H4 (cell line): ENCODE results near the gene CD81. TPM values are rescaled to one million over a fixed set of nuclear protein-coding genes. Genes with fewer than 3 reads are reported as not detected.
"Not testable (repeated sequence)": the region's sequence is repeated elsewhere in the genome, so short reads cannot be mapped to it uniquely, and the experiment has no call there.

Source experiments
- DNase-seq: peaks from one replicate; pipeline ENCODE4 v3.0.0-alpha.2; 2015; ENCODE audit warnings: low spot score
- total RNA-seq: library from RNA; depleted of rRNA; stranded (reverse); fragments of >200 nt; shearing (Covaris generic); gene quantifications from 2 replicates; pipeline ENCODE4 v1.2.3, GENCODE V29; 2014; rRNA removed

The CD81 gene, protein sequence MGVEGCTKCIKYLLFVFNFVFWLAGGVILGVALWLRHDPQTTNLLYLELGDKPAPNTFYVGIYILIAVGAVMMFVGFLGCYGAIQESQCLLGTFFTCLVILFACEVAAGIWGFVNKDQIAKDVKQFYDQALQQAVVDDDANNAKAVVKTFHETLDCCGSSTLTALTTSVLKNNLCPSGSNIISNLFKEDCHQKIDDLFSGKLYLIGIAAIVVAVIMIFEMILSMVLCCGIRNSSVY
- total RNA-seq, result 135 and 154 TPM in 2 replicates

DNA sequence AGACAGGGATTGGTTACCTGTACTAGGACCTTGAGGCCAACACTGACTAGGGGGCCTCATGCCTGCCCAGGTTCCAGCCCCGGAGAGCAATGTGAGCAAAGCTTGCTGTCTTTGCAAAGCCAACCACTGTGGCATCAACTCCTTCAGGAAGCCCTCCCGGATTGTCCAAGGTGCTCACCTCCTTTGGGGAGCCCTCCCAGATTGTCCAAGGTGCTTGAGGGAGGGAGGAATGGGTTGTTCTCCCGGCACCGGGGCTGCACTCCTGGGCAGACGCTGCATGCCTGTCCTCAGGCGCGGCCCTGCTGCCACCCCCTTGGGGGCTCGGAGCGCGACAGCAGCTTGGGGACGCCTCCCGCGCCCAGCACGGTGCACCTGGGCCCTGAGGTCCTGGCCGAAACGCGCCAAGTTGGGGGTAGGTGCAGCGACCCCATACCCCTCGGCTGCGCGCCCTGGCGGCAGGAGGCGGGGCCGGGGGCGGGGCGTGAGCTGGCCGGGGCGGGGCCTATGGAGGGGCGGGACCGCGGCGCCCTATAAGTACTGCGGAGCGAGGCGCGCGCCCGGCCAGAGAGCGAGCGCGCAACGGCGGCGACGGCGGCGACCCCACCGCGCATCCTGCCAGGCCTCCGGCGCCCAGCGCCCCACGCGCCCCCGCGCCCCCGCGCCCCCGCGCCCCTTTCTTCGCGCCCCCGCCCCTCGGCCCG lies at the start of gene CD81:
Gene CD81, plus strand, starts transcription at position 560 of the 701 bp plus-strand sequence. CDS start 240 bp downstream, outside the sequence.
- no peak for DNase-seq

DNA sequence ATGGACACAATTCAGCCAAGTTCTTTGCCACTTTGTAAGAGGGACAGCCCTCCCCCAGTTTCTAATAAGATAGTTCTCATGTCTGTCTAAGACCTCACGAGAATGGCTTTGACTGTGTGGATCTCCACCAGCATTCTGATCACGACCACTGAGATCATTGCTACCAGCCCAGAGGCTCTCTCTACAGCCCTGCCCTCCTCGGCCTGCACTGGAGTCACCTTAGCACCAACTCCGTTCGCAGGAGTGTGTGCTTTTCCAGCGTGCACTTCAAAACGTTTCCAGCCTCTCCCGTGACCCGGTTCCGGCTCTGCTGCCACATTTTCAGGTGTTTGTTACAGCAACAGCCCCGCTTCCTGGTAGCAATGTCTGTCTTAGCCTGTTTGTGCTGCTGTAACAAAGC lies 49.1 kb upstream of the CD81 start:
- DNase-seq, result no peak

DNA sequence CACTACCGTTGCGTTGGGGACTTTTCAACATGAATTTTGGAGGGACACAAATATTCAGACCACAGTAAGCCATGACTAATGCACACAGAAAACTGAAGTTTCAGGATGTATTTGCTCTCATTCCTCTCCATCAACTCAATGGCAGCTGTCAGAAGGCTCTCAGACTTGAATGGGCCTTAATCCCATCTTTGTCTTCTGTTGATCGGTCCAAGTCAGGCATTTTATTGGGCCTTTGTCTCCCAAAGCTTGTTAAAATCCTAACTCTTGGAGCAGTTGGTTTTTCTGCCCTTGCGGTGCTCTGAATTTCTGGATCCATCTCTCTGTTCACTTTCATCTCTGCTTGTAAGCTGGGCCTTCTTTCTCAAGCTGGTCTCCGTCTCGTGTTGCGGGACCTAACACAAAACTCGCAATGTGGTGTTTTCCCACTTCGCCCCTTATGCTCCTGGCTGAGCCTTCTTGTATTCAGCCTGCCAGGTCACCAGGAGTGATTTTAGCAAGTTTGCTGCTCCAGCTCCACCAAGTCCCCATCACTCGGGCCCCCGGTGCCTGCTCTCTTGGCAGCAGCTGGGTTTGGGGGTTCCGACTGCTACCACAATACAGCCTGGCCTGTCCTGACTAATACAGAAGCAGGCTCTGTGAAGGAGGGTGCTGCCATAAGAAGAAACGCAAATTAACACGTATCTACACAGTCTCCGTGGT lies 48.3 kb upstream of the CD81 start:
- no peak for DNase-seq

DNA sequence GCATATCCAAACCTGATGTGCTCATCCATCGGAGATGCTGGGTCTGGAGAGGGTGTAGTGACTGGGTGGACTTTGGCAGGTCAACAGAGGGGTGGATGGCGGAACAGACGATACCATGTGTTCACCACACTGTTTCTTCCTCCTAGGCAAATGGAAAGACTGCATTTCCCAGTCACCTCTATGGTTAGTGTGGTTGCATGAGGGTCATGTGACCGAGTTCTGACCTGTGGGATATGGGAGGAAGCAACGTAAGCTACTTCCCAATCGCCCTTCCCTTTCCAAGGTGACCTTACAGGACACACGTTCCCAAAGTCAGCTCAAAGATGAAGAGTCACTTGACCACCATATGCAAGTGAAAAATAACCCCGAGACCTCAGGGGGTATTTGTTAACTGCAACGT lies 47.6 kb upstream of the CD81 start:
- DNase-seq, result no peak

DNA sequence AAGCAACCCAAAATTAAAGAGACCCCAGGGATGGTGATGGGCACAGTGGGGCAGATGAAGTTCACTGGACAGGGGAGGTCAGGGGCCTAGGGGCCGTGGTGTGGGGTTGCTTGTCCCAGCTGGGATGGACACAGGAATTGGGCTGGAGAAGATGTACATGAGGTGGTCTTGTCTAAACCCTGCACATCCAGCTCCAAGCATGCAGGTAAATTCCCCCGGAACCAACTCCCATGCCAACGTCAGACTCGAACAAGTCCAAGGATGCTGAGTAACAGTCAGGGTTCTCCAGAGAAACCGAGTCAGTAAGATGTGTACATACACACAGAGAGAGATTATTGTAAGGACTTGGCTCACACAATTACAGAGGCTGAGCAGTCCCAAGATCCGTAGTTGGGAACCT lies 46.4 kb upstream of the CD81 start:
- DNase-seq, result no peak

DNA sequence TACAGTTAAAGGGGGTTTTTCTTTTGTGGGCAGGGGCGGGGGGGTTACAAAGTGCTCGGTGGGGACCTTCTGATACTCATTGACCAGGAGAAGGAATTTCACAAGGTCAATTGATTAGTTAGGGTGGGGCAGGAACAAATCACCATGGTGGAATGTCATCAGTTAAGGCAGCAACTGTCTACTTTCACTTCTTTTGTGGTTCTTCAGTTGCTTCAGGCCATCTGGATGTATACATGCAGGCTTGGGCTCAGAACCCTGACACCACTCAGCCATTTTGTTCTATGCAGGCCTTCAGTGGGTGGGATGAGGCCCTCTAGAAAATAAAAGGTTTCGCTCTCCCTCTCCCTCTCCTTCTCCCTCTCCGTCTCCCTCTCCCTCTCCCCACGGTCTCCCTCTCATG lies 45.7 kb upstream of the CD81 start:
- DNase-seq, result no peak

DNA sequence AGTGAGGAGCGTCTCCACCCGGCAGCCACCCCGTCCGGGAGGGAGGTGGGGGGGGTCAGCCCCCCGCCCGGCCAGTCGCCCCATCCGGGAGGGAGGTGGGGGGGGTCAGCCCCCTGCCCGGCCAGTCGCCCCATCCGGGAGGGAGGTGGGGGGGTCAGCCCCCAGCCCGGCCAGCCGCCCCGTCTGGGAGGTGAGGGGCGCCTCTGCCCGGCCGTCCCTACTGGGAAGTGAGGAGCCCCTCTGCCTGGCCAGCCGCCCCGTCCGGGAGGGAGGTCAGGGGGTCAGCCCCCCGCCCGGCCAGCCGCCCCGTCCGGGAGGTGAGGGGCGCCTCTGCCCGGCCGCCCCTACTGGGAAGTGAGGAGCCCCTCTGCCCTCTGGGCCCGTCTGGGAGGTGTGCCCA lies 44.5 kb upstream of the CD81 start:
- not testable (repeated sequence) for DNase-seq

DNA sequence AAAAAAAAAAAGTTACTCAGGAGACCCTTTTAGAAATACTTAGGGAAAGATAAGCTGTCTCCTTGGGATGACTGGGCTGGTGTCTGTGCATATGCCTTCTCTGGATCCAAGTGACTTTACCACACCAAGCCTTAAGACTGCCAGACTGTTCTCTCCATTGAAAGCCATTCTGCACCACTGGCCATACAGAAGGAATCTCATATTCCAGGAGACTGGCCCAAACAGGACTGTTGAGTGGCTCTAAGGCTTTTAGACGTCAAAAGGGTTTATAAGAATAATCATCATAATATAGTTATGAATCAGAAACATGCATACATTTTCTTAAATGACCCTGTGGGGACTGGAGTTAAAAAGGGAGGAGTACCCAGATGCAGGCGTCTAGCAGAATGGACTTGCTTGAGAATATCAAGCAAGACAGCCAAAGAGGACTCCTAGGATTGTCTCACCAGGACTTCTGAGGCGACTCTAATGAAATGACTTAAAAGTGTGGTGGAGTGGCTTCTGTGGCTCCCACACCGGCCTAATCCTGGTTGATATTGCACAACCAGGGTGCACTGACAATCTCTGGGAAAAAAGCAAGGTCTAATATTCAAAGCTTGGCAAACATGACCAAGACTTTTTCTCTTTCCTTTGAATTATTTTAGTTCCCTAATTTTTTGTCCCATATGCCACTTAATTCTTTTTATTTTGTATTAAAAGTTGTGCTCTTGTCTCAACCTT lies 43.5 kb upstream of the CD81 start:
- DNase-seq, result not testable (repeated sequence)

DNA sequence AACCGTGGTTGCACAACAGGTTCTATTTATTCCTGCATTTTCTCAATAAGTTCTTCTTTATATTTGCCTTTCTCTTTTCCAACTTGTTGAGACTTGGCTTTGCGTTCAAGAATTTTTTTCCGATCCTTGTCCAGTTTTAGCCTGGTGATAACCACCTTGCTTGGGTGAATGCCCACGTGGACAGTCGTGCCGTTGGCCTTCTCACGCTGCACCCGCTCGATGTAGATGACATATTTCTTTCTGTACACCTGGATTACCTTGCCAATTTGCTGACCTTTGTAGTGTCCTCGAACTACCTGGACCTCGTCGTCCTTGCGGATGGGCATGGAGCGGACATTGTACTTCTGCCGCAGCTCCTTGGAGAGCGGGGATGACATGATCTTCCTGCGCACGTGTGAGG lies 41.8 kb upstream of the CD81 start:
- not testable (repeated sequence) for DNase-seq

DNA sequence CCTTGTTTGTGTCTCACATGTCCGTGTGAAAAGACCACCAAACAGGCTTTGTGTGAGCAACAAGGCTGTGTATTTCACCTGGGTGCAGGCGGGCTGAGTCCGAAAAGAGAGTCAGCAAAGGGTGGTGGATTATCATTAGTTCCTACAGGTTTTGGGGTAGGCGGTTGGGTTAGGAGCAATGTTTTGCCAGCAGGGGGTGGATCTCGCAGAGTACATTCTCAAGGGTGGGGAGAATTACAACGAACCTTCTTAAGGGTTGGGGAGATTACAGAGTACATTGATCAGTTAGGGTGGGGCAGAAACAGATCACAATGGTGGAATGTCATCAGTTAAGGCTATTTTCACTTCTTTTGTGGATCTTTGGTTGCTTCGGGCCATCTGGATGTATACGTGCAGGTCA lies 38.4 kb upstream of the CD81 start:
- DNase-seq, result not testable (repeated sequence)

DNA sequence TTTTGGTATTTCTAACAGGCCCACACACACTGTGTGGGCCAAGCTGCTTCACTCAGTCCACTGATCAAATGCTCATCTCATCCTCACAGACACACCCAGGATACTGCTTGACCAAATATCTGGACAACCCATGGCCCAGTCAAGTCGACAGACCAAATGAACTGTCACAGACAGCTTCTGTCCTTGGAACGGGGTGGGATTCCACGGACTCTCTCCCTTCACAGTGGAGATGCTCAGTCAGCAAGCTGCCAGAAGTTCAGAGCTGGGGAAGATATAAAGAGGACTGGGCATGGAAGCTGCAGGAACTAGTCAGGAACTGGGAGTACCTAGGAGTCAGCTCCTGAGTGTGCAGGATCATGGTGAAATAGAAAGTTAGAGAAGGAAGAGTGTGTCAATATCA lies 34.6 kb upstream of the CD81 start:
- DNase-seq, result no peak

DNA sequence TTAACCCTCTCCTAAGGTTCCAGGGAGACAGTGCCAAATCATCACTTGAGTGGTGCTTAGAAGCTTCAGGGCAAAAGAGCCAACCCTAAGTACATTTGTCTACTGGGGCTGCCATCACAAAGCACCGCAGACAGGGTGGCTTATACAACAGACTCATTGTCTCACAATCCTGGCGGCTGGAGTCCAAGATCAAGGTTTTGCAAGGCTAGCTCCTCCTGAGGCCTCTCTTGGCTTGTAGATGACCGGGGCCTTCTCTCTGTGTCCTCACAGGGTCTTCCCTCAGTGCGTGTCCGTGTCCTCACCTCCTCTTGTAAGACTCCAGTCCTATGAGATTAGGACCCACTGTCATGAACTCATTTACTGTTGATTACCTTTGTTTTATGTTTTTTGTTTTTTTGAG lies 34.1 kb upstream of the CD81 start:
- no peak for DNase-seq

DNA sequence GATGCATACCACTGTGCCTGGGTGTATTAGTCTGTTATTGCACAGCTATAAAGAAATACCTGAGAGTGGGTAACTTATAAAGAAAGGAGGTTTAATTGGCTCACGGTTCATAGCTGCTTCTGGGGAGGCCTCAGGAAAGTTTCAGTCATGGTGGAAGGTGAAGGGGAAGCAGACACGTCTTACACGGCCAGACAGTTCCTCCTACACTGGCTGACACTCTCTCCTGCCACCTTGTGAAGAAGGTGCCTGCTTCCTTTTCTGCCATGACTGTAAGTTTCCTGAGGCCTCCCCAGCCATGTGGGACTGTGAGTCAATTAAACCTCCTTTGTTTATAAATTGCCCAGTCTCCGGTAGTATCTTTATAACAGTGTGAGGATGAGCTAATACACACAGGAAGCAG lies 33.6 kb upstream of the CD81 start:
- no peak for DNase-seq

DNA sequence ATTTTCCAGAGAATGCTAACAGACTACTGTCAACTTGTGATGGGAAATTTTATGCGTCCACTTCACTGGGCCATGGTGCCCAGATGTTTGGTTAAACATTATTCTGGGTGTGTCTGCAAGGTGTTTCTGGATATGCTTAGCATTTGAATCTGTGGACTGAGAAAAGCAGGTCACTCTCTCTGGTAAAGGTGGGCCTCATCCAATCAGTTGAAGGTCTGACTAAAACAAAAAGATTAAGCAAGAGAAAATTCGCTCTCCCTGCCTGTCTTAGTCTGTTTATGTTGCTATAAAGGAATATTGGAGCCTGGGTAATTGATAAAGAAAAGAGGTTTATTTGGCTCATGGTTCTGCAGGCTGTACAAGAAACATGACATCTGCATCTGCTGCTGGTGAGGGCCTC lies 32.1 kb upstream of the CD81 start:
- DNase-seq, result no peak

DNA sequence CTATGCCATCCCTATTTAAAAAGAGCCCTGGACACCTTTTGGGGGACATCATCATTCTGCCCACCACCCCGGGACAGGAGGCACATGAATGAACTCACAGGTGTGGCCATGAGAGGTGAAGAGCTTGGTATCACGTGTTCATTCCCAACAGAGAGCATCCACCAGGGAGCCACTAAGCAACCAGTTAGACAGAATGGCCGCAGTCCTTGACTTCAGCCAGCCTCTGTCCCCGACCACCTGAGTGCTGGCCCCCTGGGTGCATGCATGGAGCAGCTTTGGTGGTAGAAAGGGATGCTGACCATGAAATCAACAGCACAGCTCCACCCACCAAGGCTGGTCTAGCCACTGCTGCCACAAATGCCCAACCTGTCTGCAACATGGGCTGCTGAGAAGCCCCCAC lies 31.1 kb upstream of the CD81 start:
- DNase-seq, result no peak

DNA sequence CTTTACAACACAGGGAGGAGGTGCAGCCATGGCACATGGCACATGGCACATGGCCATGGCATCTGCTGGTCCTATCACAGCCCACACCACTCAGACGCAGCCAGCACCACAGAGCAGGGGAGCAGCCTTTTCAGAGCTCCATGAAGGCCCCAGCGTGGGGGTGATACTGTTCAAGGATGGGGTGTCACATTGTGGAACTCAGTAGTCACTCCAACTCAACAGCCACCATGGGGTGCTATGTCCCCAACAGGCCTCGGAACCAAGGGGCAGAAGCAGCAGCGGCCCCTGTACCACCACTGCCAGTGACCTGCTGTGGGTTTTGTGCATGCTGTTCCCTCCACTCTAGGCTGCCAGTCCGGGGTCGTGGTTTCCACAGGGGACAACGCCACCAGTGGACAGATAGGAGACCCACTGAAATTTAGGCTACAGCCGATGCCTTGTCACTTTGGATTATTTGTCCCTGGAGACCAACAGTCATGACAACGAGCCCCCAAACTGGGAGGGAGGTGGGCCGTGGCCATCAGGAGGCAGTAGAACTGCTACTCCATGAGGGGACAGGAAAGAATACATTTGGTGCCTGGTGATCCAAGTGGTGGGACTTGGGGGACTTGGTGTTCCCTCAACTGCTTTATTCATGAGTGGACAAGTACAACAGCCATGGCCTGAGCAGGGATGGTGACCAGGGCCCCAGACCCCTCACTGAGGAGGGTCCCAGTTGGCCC lies 30.4 kb upstream of the CD81 start:
- DNase-seq, result no peak

DNA sequence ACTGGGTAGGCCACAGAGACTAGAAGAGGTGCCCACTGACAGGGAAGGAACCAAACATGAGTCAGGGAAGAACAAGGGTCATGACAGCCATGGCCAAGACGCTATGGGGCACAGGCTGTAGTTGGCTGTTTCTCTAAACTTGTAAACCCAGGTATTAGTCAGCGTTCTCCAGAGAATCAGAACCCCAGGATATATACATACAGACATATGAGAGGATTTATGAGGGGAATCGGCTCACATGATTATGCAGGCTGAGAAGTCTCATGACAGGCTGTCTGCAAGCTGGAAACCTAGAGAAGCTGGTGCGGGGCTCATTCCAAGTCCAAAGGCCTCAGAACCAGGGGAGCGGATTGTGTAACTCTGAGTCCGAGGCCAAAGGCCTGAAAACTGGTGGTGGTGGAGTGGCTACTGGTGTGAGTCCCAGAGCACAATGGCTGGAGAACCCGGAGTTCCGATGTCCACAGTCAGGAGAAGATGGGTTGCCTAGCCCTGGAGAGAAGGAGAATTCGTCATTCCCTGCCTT lies 29.7 kb upstream of the CD81 start:
- no peak for DNase-seq

DNA sequence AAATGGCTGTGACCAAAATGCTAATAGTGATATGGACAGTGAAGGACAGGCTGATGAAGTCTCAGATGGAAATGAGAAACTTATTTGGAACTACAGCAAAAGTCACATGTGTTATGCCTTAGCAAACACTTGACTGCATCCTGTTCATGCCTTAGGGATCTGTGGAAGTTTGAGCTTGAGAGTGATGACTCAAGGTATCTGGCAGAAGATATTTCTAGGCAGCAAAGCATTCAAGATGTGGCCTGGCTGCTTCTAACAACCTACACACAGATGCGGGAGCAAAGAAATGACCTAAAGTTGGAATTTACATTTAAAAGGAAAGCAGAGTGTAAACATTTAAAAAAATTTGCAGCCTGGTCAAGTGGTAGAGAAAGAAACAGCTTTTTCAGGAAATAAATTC lies 28.1 kb upstream of the CD81 start:
- DNase-seq, result no peak

DNA sequence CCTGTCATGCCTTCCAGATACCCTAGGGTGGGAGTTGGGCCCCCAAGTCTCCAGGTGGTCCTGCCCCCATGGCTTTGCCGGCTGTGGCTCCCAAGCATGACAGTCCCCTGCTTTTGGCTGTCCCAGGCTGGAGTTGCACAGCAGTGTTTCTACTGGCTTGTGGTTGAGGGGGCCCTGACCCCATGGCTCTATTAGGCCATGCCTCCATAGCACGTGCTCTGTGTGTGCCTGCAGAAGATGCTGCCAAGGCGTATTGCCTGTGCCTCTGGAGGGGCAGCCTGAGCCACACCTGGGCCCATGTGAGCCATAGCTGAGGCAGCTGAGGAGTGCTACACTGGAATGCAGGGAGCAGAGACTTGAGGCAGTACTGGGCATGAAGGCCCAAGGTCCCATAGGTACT lies 25.4 kb upstream of the CD81 start:
- no peak for DNase-seq

DNA sequence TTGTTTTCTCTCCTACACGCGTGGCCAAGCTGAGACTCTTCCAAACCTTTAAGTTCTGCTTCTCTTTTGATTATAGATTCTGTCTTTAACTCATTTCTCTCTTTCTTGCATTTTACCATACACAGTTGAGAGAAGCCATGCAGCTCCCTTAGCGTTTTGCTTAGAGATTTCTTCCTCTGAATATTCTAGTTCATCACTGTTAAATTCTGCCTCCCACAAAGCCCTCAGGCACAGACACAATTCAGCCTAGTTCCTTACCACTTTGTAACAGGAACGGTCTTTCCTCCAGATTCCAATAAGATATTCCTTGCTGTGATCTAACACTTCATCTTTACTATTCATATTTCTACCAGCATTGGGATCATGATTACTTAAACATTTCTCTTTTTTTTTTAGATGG lies 24.7 kb upstream of the CD81 start:
- DNase-seq, result no peak

DNA sequence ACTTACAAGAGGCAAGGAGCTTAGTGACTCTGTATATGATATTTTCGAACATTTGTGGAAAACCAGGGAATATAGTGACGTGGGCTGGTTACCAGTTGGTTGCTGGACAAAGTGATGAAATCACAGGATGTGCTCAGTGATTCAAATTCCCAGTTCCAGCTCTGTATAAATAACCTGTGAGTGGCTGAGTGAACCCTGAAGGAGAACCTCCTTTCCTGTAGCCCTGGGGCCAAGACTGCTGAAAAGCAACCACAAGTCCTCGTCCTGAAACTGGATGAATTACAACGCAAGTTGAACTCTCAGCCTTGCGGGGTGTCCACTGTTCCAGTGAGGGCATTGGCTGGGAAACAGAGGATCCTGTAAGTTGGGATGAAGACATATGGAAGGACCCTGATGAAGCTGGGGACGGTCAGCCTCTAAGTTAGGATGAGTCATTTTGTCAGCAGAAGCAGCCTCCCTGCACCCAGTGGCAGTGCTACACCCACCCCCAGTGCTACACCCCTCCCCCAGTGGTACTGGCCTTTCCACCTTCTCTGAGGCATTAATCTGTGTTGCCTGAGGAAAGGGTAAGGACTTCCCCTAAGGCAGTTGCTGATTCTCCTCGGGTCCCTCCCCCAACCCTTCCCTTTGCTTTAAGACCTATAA lies 22.0 kb upstream of the CD81 start:
- peak; percentile 45 for DNase-seq
